ENCODE data around the gene DOCK2.
A peak's percentile ranks its signal among the peaks of the same experiment; 100 is the strongest.

DOCK2 gene

GRCh38 chr5:169694091-169694625, 57.1 kb downstream of the DOCK2 start:
- no peak for DNase-seq

- no peak for DNase-seq
Measured at GRCh38 chr5:169695025-169695625, 58.0 kb downstream of the DOCK2 start.

- no peak for DNase-seq
Measured at GRCh38 chr5:169695919-169696490, 58.9 kb downstream of the DOCK2 start.

- peak; percentile 53 for DNase-seq
Measured at GRCh38 chr5:169696621-169697510, 59.8 kb downstream of the DOCK2 start.

GRCh38 chr5:169697511-169697890, 60.4 kb downstream of the DOCK2 start:
- DNase-seq = no peak

GRCh38 chr5:169697976-169698375, 60.9 kb downstream of the DOCK2 start:
- no peak for DNase-seq

GRCh38 chr5:169700611-169701010, 63.5 kb downstream of the DOCK2 start:
- DNase-seq = no peak

GRCh38 chr5:169701910-169702451, 64.9 kb downstream of the DOCK2 start:
- peak; percentile 44 for DNase-seq

GRCh38 chr5:169702693-169703481, 65.8 kb downstream of the DOCK2 start:
- DNase-seq = no peak

- no peak for DNase-seq
Measured at GRCh38 chr5:169703813-169704212, 66.7 kb downstream of the DOCK2 start.

- no peak for DNase-seq
Measured at GRCh38 chr5:169705322-169705721, 68.2 kb downstream of the DOCK2 start.

- DNase-seq = no peak
Measured at GRCh38 chr5:169706071-169706470, 69.0 kb downstream of the DOCK2 start.

GRCh38 chr5:169706758-169707450, 69.8 kb downstream of the DOCK2 start:
- no peak for DNase-seq

- DNase-seq = no peak
Measured at GRCh38 chr5:169707686-169708085, 70.6 kb downstream of the DOCK2 start.

- DNase-seq = no peak
Measured at GRCh38 chr5:169710675-169711074, 73.6 kb downstream of the DOCK2 start.

GRCh38 chr5:169711551-169712225, 74.6 kb downstream of the DOCK2 start:
- DNase-seq = no peak

GRCh38 chr5:169712428-169712827, 75.4 kb downstream of the DOCK2 start:
- DNase-seq = no peak

GRCh38 chr5:169716287-169716686, 79.2 kb downstream of the DOCK2 start:
- no peak for DNase-seq

- DNase-seq = no peak
Measured at GRCh38 chr5:169717288-169717687, 80.2 kb downstream of the DOCK2 start.

- no peak for DNase-seq
Measured at GRCh38 chr5:169719360-169720314, 82.6 kb downstream of the DOCK2 start.

All from NCI-H2171 treated with DMSO at 0.1 percent for 48 hours (cell line).